ENCODE measurements around the gene ALG2.

DNA sequence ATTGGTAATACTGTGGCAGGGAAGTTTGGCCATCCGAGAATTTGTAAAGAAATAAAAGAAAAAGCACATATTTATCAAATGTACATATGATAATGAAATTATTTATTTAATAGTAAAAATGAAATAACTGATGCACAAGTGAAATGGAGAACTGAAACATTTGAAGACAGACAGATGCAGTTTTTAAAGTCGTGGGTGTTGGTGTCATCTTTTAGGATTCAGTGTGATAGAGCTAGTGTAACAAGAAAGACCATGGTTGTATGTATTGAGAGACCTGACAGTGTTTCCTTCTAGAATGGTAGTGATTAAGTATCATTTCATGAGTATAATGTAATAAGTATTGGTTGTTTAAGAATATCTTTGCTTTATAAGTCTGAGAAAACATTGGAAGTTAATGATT is 2.7 kb upstream of the ALG2 start:
- no peak for TF ChIP-seq EZH2 (IDR thresholded peaks at IDR 0.05; ENCODE audit: borderline replicate concordance, insufficient read depth, low read length, poor library complexity, severe bottlenecking)
- TF ChIP-seq MXI1 (conservative IDR thresholded peaks at IDR 0.05; ENCODE audit: poor library complexity, severe bottlenecking) = no peak
- TF ChIP-seq, protein P1, sequence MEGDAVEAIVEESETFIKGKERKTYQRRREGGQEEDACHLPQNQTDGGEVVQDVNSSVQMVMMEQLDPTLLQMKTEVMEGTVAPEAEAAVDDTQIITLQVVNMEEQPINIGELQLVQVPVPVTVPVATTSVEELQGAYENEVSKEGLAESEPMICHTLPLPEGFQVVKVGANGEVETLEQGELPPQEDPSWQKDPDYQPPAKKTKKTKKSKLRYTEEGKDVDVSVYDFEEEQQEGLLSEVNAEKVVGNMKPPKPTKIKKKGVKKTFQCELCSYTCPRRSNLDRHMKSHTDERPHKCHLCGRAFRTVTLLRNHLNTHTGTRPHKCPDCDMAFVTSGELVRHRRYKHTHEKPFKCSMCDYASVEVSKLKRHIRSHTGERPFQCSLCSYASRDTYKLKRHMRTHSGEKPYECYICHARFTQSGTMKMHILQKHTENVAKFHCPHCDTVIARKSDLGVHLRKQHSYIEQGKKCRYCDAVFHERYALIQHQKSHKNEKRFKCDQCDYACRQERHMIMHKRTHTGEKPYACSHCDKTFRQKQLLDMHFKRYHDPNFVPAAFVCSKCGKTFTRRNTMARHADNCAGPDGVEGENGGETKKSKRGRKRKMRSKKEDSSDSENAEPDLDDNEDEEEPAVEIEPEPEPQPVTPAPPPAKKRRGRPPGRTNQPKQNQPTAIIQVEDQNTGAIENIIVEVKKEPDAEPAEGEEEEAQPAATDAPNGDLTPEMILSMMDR (IDR thresholded peaks at IDR 0.05; ENCODE audit: poor library complexity, severe bottlenecking) = no peak
- no peak for TF ChIP-seq POLR2AphosphoS5 (IDR thresholded peaks at IDR 0.05)
- no peak for TF ChIP-seq TAF1 (IDR thresholded peaks at IDR 0.05; ENCODE audit: low read depth)
- TF ChIP-seq EP300 (conservative IDR thresholded peaks at IDR 0.05; ENCODE audit: poor library complexity, severe bottlenecking) = no peak
